HG03095 (cell line): ENCODE results near the gene SLC35E2B.
"Not testable (repeated sequence)": the region's sequence is repeated elsewhere in the genome, so short reads cannot be mapped to it uniquely, and the experiment has no call there.

ENCODE experiments used
- ATAC-seq: cut with Tn5 transposase; IDR thresholded peaks from one replicate; pipeline ENCODE4 v1.9.1; 2021; ENCODE audit warnings: moderate library complexity; ENCODE audit not compliant: unreplicated experiment

Gene SLC35E2B

DNA sequence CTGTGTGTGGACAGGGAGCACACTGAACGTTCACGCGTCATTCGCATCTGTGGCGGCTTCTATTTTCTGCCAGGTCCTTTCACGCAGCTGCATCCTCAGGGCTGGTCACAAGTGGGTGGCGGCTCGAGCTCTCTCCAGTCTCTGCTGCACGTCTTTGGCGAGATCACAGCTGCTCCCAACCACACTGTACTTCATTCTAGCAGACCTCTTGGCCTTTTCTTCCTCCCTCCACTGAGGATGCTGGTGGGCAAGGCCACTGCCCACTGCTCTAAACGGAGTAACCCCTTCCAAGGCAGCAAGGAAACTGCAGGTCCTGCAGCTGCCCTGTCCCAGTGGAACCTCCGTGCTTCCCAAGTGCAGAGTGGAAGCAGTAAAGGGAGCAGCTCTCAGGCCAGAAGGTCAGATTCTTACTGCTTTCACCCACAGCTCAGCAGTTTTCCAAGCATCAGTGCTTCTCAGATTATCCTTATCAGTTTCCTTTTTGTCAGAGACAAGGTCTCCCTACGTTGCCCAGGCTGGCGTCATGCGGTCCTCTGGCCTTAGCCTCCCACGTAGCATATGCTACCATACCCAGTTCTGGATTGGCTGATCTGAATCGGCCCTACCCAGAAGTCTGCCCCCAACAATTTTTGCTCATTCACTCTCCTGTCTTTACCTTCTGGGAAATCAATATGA is 44.9 kb downstream of the SLC35E2B start:
- not testable (repeated sequence) for ATAC-seq

GRCh38 chr1:1646326-1646725 is 46.3 kb downstream of the SLC35E2B start:
- ATAC-seq, result not testable (repeated sequence)

DNA sequence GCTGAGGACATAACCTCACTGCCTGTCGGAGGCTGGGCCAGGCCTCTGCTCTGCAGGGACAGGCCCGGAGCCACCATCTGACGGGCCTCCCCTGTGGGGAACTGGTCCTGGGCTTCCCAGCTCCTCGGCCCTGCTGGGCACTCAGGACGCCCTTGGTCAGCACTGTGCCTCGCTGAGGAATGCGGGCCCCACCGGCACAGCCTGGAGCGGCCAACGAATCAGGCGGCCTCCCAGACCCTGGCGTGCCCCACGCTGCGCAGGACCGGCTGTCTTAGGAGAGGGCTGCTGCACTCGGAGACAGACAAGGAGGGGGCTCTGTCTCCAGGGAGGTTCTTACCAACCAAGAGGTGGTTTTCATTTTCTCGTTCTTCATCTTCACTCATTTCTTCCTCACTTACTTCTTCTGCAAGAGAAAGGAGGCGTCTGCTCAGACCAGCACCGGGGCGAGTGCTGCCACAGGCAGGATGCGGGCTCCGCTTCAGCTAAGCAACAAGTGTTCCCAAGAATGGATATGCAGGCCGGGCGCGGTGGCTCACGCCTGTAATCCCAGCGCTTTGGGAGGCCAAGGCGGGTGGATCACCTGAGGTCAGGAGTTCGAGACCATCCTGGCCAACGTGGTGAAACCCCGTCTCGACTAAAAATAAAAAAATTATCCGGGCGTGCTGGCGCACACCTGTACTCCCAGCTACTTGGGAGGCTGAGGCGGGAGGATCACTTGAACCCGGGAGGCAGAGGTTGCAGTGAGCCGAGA is 51.7 kb downstream of the SLC35E2B start:
- not testable (repeated sequence) for ATAC-seq

GRCh38 chr1:1640081-1640480 is 52.5 kb downstream of the SLC35E2B start:
- not testable (repeated sequence) for ATAC-seq

GRCh38 chr1:1639368-1639767 is 53.2 kb downstream of the SLC35E2B start:
- not testable (repeated sequence) for ATAC-seq

DNA sequence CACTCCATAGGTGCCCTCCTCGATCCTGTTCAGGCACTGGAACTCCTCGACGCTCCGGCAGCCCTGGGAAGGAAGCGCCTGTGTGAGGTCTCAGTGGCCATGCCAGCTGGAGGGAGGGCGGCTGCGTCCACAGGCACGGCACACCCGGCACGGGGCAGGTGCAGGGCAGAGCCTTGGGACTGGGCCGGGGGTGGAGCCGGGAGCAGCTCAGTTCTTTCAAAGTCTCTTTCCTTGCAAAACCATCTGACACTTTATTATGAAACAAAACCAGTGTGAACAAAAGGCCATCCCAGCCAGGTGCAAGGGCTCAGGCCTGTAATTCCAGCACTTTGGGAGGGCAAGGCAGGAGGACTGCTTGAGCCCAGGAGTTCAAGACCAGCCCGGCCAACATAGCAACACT is 54.1 kb downstream of the SLC35E2B start:
- not testable (repeated sequence) for ATAC-seq

GRCh38 chr1:1637479-1637875 is 55.1 kb downstream of the SLC35E2B start:
- ATAC-seq, result not testable (repeated sequence)

- ATAC-seq, result not testable (repeated sequence)
These were observed 55.7 kb downstream of the SLC35E2B start for GRCh38 chr1:1636621-1637478.

DNA sequence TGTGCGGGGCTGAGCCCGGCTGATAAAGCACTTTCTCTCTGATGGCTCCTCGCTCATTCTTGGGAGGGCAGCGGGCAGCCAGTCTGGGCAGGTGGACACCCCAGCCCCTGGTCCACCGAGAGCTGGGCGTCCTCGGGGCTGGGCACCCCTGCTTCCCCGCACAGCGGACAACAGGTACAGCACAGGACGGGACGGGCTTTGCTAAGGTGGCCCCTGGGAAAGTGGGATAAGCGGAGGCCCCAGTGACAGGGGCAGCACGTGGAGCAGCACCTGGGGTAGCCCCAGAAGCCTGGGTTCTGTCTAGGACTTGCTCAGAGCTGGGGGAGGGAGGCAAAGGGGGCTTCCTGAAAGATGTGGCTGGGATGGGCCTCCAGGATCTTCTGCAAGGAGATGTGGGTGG is 58.0 kb downstream of the SLC35E2B start:
- ATAC-seq, result not testable (repeated sequence)

GRCh38 chr1:1633409-1633808 is 59.2 kb downstream of the SLC35E2B start:
- not testable (repeated sequence) for ATAC-seq

DNA sequence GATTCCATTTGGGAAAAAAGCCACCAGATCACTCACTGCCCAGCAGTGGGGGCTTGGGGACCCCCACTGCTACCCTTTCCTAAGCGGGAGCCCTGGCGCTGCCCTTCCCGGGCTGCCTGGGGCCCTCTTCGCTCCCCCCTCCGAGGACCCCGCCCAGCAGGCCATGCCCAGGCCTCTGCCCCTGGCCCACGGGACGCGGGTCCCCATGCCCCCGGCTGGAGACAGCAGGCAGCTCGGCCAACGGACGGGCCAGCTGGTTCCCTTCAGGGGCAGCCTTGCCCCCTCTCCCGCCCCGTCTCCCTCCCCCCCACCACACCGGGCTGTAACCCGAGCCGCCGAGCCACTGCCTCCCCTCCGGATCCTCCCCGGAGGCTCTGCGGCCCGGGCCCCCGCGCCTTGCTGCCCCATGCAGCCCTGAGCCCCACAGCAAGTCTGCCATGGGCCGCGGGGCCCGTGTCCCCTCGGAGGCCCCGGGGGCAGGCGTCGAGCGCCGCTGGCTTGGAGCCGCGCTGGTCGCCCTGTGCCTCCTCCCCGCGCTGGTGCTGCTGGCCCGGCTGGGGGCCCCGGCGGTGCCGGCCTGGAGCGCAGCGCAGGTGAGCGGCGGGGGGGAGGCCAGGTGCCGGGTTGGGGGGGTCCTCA is 60.7 kb downstream of the SLC35E2B start, which contains the start of gene MMP23B:
TSS of gene MMP23B (plus strand) at position 392 of the 639 bp plus-strand sequence. CDS start at position 438, 46 bp downstream.
- no peak for ATAC-seq

- no peak for ATAC-seq
These were observed 61.4 kb downstream of the SLC35E2B start for GRCh38 chr1:1630965-1631781.

- ATAC-seq, result no peak
These were observed 62.2 kb downstream of the SLC35E2B start for GRCh38 chr1:1630191-1630964.

DNA sequence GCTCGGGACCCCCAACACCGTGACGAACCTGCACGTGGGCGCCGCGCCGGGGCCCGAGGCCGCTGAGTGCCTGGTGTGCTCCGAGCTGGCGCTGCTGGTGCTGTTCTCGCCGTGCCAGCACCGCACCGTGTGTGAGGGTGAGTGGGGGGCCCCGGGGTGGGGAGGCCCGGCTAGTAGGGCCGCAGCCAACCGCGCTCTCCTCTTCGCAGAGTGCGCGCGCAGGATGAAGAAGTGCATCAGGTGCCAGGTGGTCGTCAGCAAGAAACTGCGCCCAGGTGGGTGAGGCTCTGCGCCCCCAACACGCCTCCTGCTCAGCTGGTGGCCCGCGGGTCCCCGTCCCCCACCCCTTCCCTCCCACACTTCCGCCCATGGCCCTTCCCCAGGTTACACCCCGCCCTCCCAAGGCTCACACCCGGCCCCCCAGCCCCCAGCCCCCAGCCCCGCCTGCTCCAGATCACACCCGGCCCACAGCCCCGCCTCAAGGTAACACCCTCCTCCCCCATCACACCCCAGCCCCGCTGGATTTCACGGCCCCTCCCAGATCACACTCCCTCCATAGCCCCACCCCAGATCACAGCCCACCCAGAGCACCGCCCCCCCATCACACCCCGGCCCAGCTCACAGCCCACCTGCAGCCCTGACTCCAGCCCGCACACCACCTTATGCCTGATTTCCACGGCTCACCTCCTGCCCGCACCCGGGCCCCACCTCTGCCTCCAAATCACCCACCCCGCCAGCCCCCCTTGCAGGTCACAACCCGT is 63.0 kb downstream of the SLC35E2B start:
- no peak for ATAC-seq

- no peak for ATAC-seq
These were observed 63.7 kb downstream of the SLC35E2B start for GRCh38 chr1:1628754-1629429.

- ATAC-seq, result no peak
These were observed 64.5 kb downstream of the SLC35E2B start for GRCh38 chr1:1627829-1628753.
